Adrenal gland (tissue), 12 donors: Measurements from ENCODE around the gene MOB2. TPM values are rescaled to one million over a fixed set of nuclear protein-coding genes. Genes with fewer than 3 reads are reported as not detected.
"Not testable (repeated sequence)": the region's sequence is repeated elsewhere in the genome, so short reads cannot be mapped to it uniquely, and the experiment has no call there.

Experiments
- DNase-seq, 7 donors: peaks; one replicate each; pipeline ENCODE4 v3.0.0-alpha.2; 2019 to 2020
- H3K27ac ChIP-seq, 5 donors: fragments of 200-600 bp; sonication (generic) in 4 of 5; 1 replicate in 3 of 5; 2 replicates in 2 of 5; pipeline versions ENCODE4 v1.5.1 to v1.8.0; 2016 to 2020; ENCODE audit warnings: mild to moderate bottlenecking in 1 of 5
- H3K27me3 ChIP-seq: fragments of 200-600 bp; 2 replicates; pipeline ENCODE4 v1.8.0; 2021
- H3K36me3 ChIP-seq, 2 donors: fragments of 200-600 bp; replicated peaks in 1 of 2; 1 replicate in 1 of 2; 2 replicates in 1 of 2; pipeline versions ENCODE4 v1.5.1 to v1.8.0; 2018 to 2022
- H3K4me1 ChIP-seq, 2 donors: fragments of 200-600 bp; replicated peaks in 1 of 2; 1 replicate in 1 of 2; 2 replicates in 1 of 2; pipeline versions ENCODE4 v1.5.1 to v1.8.0; 2018 to 2021
- H3K4me3 ChIP-seq, 4 donors: fragments of 200-600 bp; sonication (generic) in 3 of 4; one replicate each; pipeline ENCODE4 v1.5.1; 2016 to 2018
- H3K9me3 ChIP-seq, 3 donors: fragments of 200-600 bp; sonication (generic) in 1 of 3; replicated peaks in 1 of 3; 1 replicate in 2 of 3; 2 replicates in 1 of 3; pipeline versions ENCODE4 v1.5.1 to v1.8.0; 2016 to 2021
- CTCF ChIP-seq, 6 experiments: fragments of 450-650 bp in 4 of 6; fragments of 200-600 bp in 2 of 6; sonication (generic) in 1 of 6; IDR thresholded peaks; 1 replicate in 5 of 6; 2 replicates in 1 of 6; pipeline versions ENCODE4 v1.5.1 to v1.8.0; 2016 to 2021; ENCODE audit warnings: antibody characterized with exemption in 6 of 6, mild to moderate bottlenecking in 2 of 6, moderate library complexity in 1 of 6
- POLR2A ChIP-seq, 2 donors: fragments of 450-650 bp; IDR thresholded peaks; one replicate each; pipeline ENCODE4 v1.6.1; 2017; ENCODE audit warnings: antibody characterized with exemption in 2 of 2, mild to moderate bottlenecking in 2 of 2, moderate library complexity in 1 of 2
- WGBS, 4 donors: extraction: QIAGEN DNeasy Blood & Tissue Kit in 2 of 4; methylation state at CpG; one replicate each; pipeline versions ENCODE4 v1.1.5 to v1.1.7; 2013 to 2017; 5-methylcytosine and 5-hydroxymethylcytosine counted together
- intact Hi-C, 2 donors: fragments of 100-400 bp; cut with DNase I; formaldehyde crosslinking; loops; one replicate each; pipeline versions ENCODE4 v1.14.1 to v1.15.0; 2022 to 2023
- polyA plus RNA-seq, 3 donors: library from polyadenylated mRNA; stranded (reverse); fragments of 200-250 nt in 2 of 3; fragments of 350-450 nt in 1 of 3; fragmentation: Illumina TruSeq in 1 of 3; extraction: RNeasy Lipid Tissue Mini Kit (QIAGEN cat#74804) in 1 of 3; gene quantifications; one replicate each; pipeline ENCODE4 v1.2.3, GENCODE V29; 2013 to 2014
- total RNA-seq, 9 donors: library from RNA; depleted of rRNA in 4 of 9; stranded (reverse); fragments of >200 nt in 4 of 9; fragments of 120-200 nt in 1 of 9; fragmentation: NEBNext Ultra II Directional in 1 of 9; extraction: Animal tissue kit (Norgen Biotek cat#: 25700) in 1 of 9; gene quantifications; one replicate each; pipeline versions ENCODE4 v1.1.0 to v1.2.4, GENCODE V29; 2013 to 2023
- donor health status: healthy with polysubstance abuse.
- donor health status: Bipolar disorder and iron deficiency.
- donor health status: DM: yes; HTN: yes; CAD: no.
- donor health status: DM: no; HTN: no; CAD: no.
- donor health status: DM: no; HTN: no; CAD: no.
- donor health status: DM: yes; HTN: yes; CAD: no.

MOB2 gene
- total and polyA plus RNA-seq, 12 donors, result 11.2 to 43.3 (median 30.6) TPM

GRCh38 chr11:1437500-1437899 is 49.1 kb downstream of the MOB2 start:
- Histone ChIP-seq H3K27ac (no peak overlapping the region), H3K9me3 (no peaks in the 10 kb centered on the region), H3K27me3 (peaks cover 8% of the 10 kb centered on the region), H3K4me1 (no peaks in the 10 kb centered on the region), H3K4me3 (no peak overlapping the region), H3K36me3 (no peaks in the 10 kb centered on the region)
- DNase-seq, result peak in 2 of 7 donors; percentile 20 to 78
- TF ChIP-seq POLR2A (IDR thresholded peaks at IDR 0.05) (no peak), CTCF (IDR thresholded peaks at IDR 0.05) (no peak)
- intact Hi-C loops, result no loop called here
- WGBS, 4 donors, result 40 to 90% (median 52%) methylated on average over 2 to 6 of the region's 6 CpGs

- Histone ChIP-seq H3K27me3 (peaks cover 8% of the 10 kb centered on the region), H3K36me3 (no peaks in the 10 kb centered on the region), H3K4me1 (no peaks in the 10 kb centered on the region), H3K9me3 (no peaks in the 10 kb centered on the region), H3K27ac (no peak overlapping the region), H3K4me3 (no peak overlapping the region)
- DNase-seq, result no peak
- intact Hi-C loops, result no loop called here
- no peak for TF ChIP-seq POLR2A (IDR thresholded peaks at IDR 0.05)
- TF ChIP-seq CTCF (IDR thresholded peaks at IDR 0.05), result no peak
- 9 to 20% (median 19%) methylated on average over 2 to 13 of the region's 13 CpGs; no CpG with 5 or more reads in 1 of the 4 donors for WGBS, 4 donors
These were observed 50.0 kb downstream of the MOB2 start for GRCh38 chr11:1436468-1437039.

- Histone ChIP-seq H3K36me3 (no peaks in the 10 kb centered on the region), H3K9me3 (no peaks in the 10 kb centered on the region), H3K27ac (no peak overlapping the region), H3K4me1 (no peaks in the 10 kb centered on the region), H3K4me3 (no peak overlapping the region), H3K27me3 (peaks cover 8% of the 10 kb centered on the region)
- intact Hi-C loops, result no loop called here
- WGBS, 4 donors, result 3 to 8% (median 7%) methylated on average over 13 to 29 of the region's 29 CpGs
- TF ChIP-seq POLR2A (IDR thresholded peaks at IDR 0.05) (no peak), CTCF (IDR thresholded peaks at IDR 0.05) (no peak)
- no peak for DNase-seq
These were observed 50.6 kb downstream of the MOB2 start for GRCh38 chr11:1435820-1436467.

GRCh38 chr11:1435479-1435819 is 51.1 kb downstream of the MOB2 start:
- H3K4me1 ChIP-seq, H3K27ac ChIP-seq, H3K9me3 ChIP-seq, H3K4me3 ChIP-seq, intact Hi-C loops, H3K36me3 ChIP-seq, H3K27me3 ChIP-seq, DNase-seq: not testable (repeated sequence)
- WGBS, 4 donors, result 60 to 89% (median 68%) methylated on average over 1 to 12 of the region's 20 CpGs
